ENCODE data around the gene SH3RF3.

The SH3RF3 gene

GRCh38 chr2:109231996-109232705 is 103.1 kb downstream of the SH3RF3 start:
- in situ Hi-C loops (cut with HindIII; ENCODE audit: low sequenced_read_pairs): no loop called here

GRCh38 chr2:109232909-109233308 is 103.9 kb downstream of the SH3RF3 start:
- in situ Hi-C loops (cut with HindIII; ENCODE audit: low sequenced_read_pairs): no loop called here

GRCh38 chr2:109233643-109234042 is 104.6 kb downstream of the SH3RF3 start:
- in situ Hi-C loops (cut with HindIII; ENCODE audit: low sequenced_read_pairs): no loop called here

- in situ Hi-C loops (cut with HindIII; ENCODE audit: low sequenced_read_pairs): no loop called here
Observed at GRCh38 chr2:109234355-109234754, 105.3 kb downstream of the SH3RF3 start.

GRCh38 chr2:109236147-109236546 is 107.1 kb downstream of the SH3RF3 start:
- in situ Hi-C loops (cut with HindIII; ENCODE audit: low sequenced_read_pairs): loop anchor here (5.0 kb wide), 2 partner anchors 81 to 104 kb away; no protein-coding TSS in a partner anchor

- in situ Hi-C loops (cut with HindIII; ENCODE audit: low sequenced_read_pairs): loop anchor here (5.0 kb wide), 2 partner anchors 80 to 105 kb away; no protein-coding TSS in a partner anchor
Observed at GRCh38 chr2:109237792-109238191, 108.8 kb downstream of the SH3RF3 start.

GRCh38 chr2:109238580-109238979 is 109.6 kb downstream of the SH3RF3 start:
- in situ Hi-C loops (cut with HindIII; ENCODE audit: low sequenced_read_pairs): loop anchor here (5.0 kb wide), 2 partner anchors 79 to 106 kb away; no protein-coding TSS in a partner anchor

GRCh38 chr2:109239720-109240119 is 110.7 kb downstream of the SH3RF3 start:
- in situ Hi-C loops (cut with HindIII; ENCODE audit: low sequenced_read_pairs): loop anchor here (5.0 kb wide), 3 partner anchors 72 to 107 kb away; no protein-coding TSS in a partner anchor

- in situ Hi-C loops (cut with HindIII; ENCODE audit: low sequenced_read_pairs): loop anchor here (5.0 kb wide), 1 partner anchor 75 kb away; no protein-coding TSS in a partner anchor
Observed at GRCh38 chr2:109242210-109242653, 113.2 kb downstream of the SH3RF3 start.

GRCh38 chr2:109242654-109243331 is 113.8 kb downstream of the SH3RF3 start:
- in situ Hi-C loops (cut with HindIII; ENCODE audit: low sequenced_read_pairs): loop anchor here (5.0 kb wide), 1 partner anchor 75 kb away; no protein-coding TSS in a partner anchor

GRCh38 chr2:109243526-109244303 is 114.7 kb downstream of the SH3RF3 start:
- in situ Hi-C loops (cut with HindIII; ENCODE audit: low sequenced_read_pairs): loop anchor here (5.0 kb wide), 1 partner anchor 76 kb away; no protein-coding TSS in a partner anchor

GRCh38 chr2:109244304-109244582 is 115.2 kb downstream of the SH3RF3 start:
- in situ Hi-C loops (cut with HindIII; ENCODE audit: low sequenced_read_pairs): loop anchor here (5.0 kb wide), 1 partner anchor 77 kb away; no protein-coding TSS in a partner anchor

GRCh38 chr2:109244750-109245382 is 115.9 kb downstream of the SH3RF3 start:
- in situ Hi-C loops (cut with HindIII; ENCODE audit: low sequenced_read_pairs): loop anchor here (5.0 kb wide), 1 partner anchor 78 kb away; no protein-coding TSS in a partner anchor

GRCh38 chr2:109246176-109246575 is 117.2 kb downstream of the SH3RF3 start:
- in situ Hi-C loops (cut with HindIII; ENCODE audit: low sequenced_read_pairs): no loop called here

- in situ Hi-C loops (cut with HindIII; ENCODE audit: low sequenced_read_pairs): no loop called here
Observed at GRCh38 chr2:109246616-109247015, 117.6 kb downstream of the SH3RF3 start.

GRCh38 chr2:109247340-109247739 is 118.3 kb downstream of the SH3RF3 start:
- in situ Hi-C loops (cut with HindIII; ENCODE audit: low sequenced_read_pairs): no loop called here

GRCh38 chr2:109247812-109248211 is 118.8 kb downstream of the SH3RF3 start:
- in situ Hi-C loops (cut with HindIII; ENCODE audit: low sequenced_read_pairs): no loop called here

GRCh38 chr2:109248590-109248989 is 119.6 kb downstream of the SH3RF3 start:
- in situ Hi-C loops (cut with HindIII; ENCODE audit: low sequenced_read_pairs): no loop called here

GRCh38 chr2:109253217-109253616 is 124.2 kb downstream of the SH3RF3 start:
- in situ Hi-C loops (cut with HindIII; ENCODE audit: low sequenced_read_pairs): no loop called here

- in situ Hi-C loops (cut with HindIII; ENCODE audit: low sequenced_read_pairs): no loop called here
Observed at GRCh38 chr2:109254174-109254904, 125.3 kb downstream of the SH3RF3 start.
